SK-N-SH (cell line): ENCODE data around the gene WBP11. TPM values are rescaled to one million over a fixed set of nuclear protein-coding genes. Genes with fewer than 3 reads are reported as not detected.

Source experiments
- CTCF ChIA-PET: fragments of 300-600, 350-600 bp; formaldehyde crosslinking; extraction: SDS; loops from one replicate; lab custom pipeline; 2021; lab: Yijun Ruan, JAX
- POLR2A ChIA-PET: fragments of 350-600 bp; sonication (Branson Sonifier 250); formaldehyde crosslinking; extraction: SDS; loops from one replicate; lab custom pipeline; 2020; ENCODE audit warnings: antibody characterized with exemption, inconsistent platforms; lab: Yijun Ruan, JAX
- DNase-seq: peaks from one replicate; pipeline ENCODE4 v3.0.0; 2012
- H2AFZ ChIP-seq: fragments of 200-600 bp; sonication (generic); 2 replicates; pipeline ENCODE4 v1.8.1; 2016; ENCODE audit warnings: antibody characterized with exemption, mild to moderate bottlenecking, low read depth
- H3F3A ChIP-seq: fragments of 200-600 bp; sonication (generic); replicated peaks from 2 replicates; pipeline ENCODE3; 2016; ENCODE audit warnings: antibody characterized with exemption, mild to moderate bottlenecking; ENCODE audit not compliant: insufficient read depth
- H3K27ac ChIP-seq, 2 experiments: fragments of 200-500 bp in 1 of 2; fragments of 200-600 bp in 1 of 2; sonication (Bioruptor generic) in 1 of 2; sonication (generic), shearing (Covaris generic) in 1 of 2; 2 replicates each; pipeline versions ENCODE4 v1.5.1 to v1.6.1; 2014 to 2016; ENCODE audit warnings: low read depth in 2 of 2, inconsistent platforms in 1 of 2, low read length in 1 of 2, mild to moderate bottlenecking in 1 of 2, mixed read lengths in 1 of 2
- H3K27me3 ChIP-seq: fragments of 200-600 bp; sonication (generic), shearing (Covaris generic); 2 replicates; pipeline ENCODE4 v1.6.1; 2016; ENCODE audit warnings: mixed run types; ENCODE audit not compliant: insufficient read depth
- H3K36me3 ChIP-seq, 2 experiments: fragments of 200-500 bp in 1 of 2; fragments of 200-600 bp in 1 of 2; sonication (Bioruptor generic) in 1 of 2; sonication (generic) in 1 of 2; replicated peaks in 1 of 2; 2 replicates each; pipeline versions ENCODE3 to v1.5.1; 2014 to 2016; ENCODE audit warnings: low read length in 1 of 2, mild to moderate bottlenecking in 1 of 2; ENCODE audit not compliant: insufficient read depth in 2 of 2, control insufficient read depth in 1 of 2
- H3K4me1 ChIP-seq, 2 experiments: fragments of 200-500 bp in 1 of 2; fragments of 200-600 bp in 1 of 2; sonication (Bioruptor generic) in 1 of 2; sonication (generic), shearing (Covaris generic) in 1 of 2; 2 replicates each; pipeline versions ENCODE4 v1.5.1 to v1.6.1; 2014 to 2016; ENCODE audit warnings: low read depth in 1 of 2, low read length in 1 of 2, mixed run types in 1 of 2; ENCODE audit not compliant: insufficient read depth in 2 of 2, control insufficient read depth in 1 of 2
- H3K4me2 ChIP-seq: fragments of 200-600 bp; sonication (generic), shearing (Covaris generic); 2 replicates; pipeline ENCODE4 v1.6.1; 2017; ENCODE audit warnings: mixed run types
- H3K4me3 ChIP-seq, 2 experiments: fragments of 200-500 bp in 1 of 2; fragments of 200-600 bp in 1 of 2; sonication (Bioruptor generic) in 1 of 2; sonication (generic), shearing (Covaris generic) in 1 of 2; 2 replicates each; pipeline versions ENCODE4 v1.5.1 to v1.8.1; 2014 to 2016; ENCODE audit warnings: low read depth in 2 of 2, inconsistent platforms in 1 of 2, low read length in 1 of 2, mild to moderate bottlenecking in 1 of 2, mixed read lengths in 1 of 2, moderate library complexity in 1 of 2
- H3K79me2 ChIP-seq: fragments of 200-600 bp; sonication (generic); 2 replicates; pipeline ENCODE4 v1.8.1; 2017; ENCODE audit warnings: mild to moderate bottlenecking; ENCODE audit not compliant: insufficient read depth
- H3K9ac ChIP-seq: fragments of 200-600 bp; sonication (generic); 2 replicates; pipeline ENCODE4 v1.6.1; 2017; ENCODE audit warnings: mixed run types
- H3K9me2 ChIP-seq: fragments of 200-600 bp; sonication (generic); 2 replicates; pipeline ENCODE4 v1.6.1; 2017; ENCODE audit warnings: mixed run types
- H3K9me3 ChIP-seq: fragments of 200-600 bp; sonication (generic); 2 replicates; pipeline ENCODE4 v1.6.1; 2017; ENCODE audit warnings: mixed run types, mild to moderate bottlenecking, moderate library complexity
- H4K20me1 ChIP-seq: fragments of 200-600 bp; sonication (generic); 2 replicates; pipeline ENCODE4 v1.6.1; 2017; ENCODE audit warnings: mild to moderate bottlenecking, mixed run types; ENCODE audit not compliant: insufficient read depth
- ELF1 ChIP-seq: IDR thresholded peaks from 2 replicates; pipeline ENCODE4 v1.4.0; 2012
- GATA2 ChIP-seq: sonication (generic); formaldehyde crosslinking; IDR thresholded peaks from 2 replicates; pipeline ENCODE4 v1.5.0; 2020; ENCODE audit warnings: mild to moderate bottlenecking, missing genetic modification reagents
- JUND ChIP-seq: IDR thresholded peaks from 2 replicates; pipeline ENCODE4 v1.4.0; 2012
- NFIC ChIP-seq: IDR thresholded peaks from 2 replicates; pipeline ENCODE4 v1.4.0; 2012; ENCODE audit warnings: borderline replicate concordance
- PBX3 ChIP-seq: IDR thresholded peaks from 2 replicates; pipeline ENCODE4; 2012
- POLR2AphosphoS5 ChIP-seq: IDR thresholded peaks from 2 replicates; pipeline ENCODE4 v1.6.1; 2012; ENCODE audit warnings: low read depth, low read length
- REST ChIP-seq: IDR thresholded peaks from 2 replicates; pipeline ENCODE4 v1.6.1; 2012; ENCODE audit warnings: mild to moderate bottlenecking, low read depth, low read length, moderate library complexity
- RFX5 ChIP-seq: IDR thresholded peaks from 2 replicates; pipeline ENCODE4 v1.6.1; 2012; ENCODE audit warnings: mild to moderate bottlenecking, improper control_type of control experiment, low read length
- SMC3 ChIP-seq: IDR thresholded peaks from 2 replicates; pipeline ENCODE4 v1.6.1; 2012; ENCODE audit warnings: low read depth, low read length, improper control_type of control experiment
- USF2 ChIP-seq: fragments of 150-350 bp; IDR thresholded peaks from 2 replicates; pipeline ENCODE4 v1.6.1; 2017; ENCODE audit warnings: antibody characterized with exemption, low read length, low read depth, borderline replicate concordance
- YY1 ChIP-seq: IDR thresholded peaks from 2 replicates; pipeline ENCODE4 v1.4.0; 2012; ENCODE audit warnings: low read depth, mild to moderate bottlenecking
- WGBS: methylation state at CpG from one replicate; pipeline ENCODE4 v1.1.6; 2017; ENCODE audit warnings: low lambda C conversion rate; 5-methylcytosine and 5-hydroxymethylcytosine counted together
- polyA plus RNA-seq, 3 experiments: library from polyadenylated mRNA; depleted of rRNA; stranded (reverse); fragments of >200 nt; gene quantifications; 2 replicates each; pipeline ENCODE4 v1.2.3, GENCODE V29; 2012

The WBP11 gene
- polyA plus RNA-seq, 1 of the 3 experiments (the other 2 are of a cell fraction) = 18.7 TPM

- TF ChIP-seq YY1 = no peak
- TF ChIP-seq USF2 = no peak
Observed at GRCh38 chr12:14773685-14774073, 29.6 kb downstream of the WBP11 start (continued).

- Histone ChIP-seq H3K4me2 (no peak overlapping the region), H2AFZ (no peak overlapping the region), H3K9ac (no peak overlapping the region)
Observed at GRCh38 chr12:14772946-14773345, 30.3 kb downstream of the WBP11 start.

More at GRCh38 chr12:14772946-14773345, 30.3 kb downstream of the WBP11 start:
- no peak for DNase-seq
- POLR2A ChIA-PET = no interaction called here
- CTCF ChIA-PET = no interaction called here
- TF ChIP-seq SMC3 (no peak), RFX5 (no peak), JUND (no peak), PBX3 (no peak), GATA2 (no peak), REST (no peak), NFIC (no peak), USF2 (no peak), ELF1 (no peak), POLR2AphosphoS5 (no peak)
- TF ChIP-seq, all 33 proteins: peak for 0
- H3K9me3 ChIP-seq = no peaks in the 10 kb centered on the region
- peaks cover 19% of the 10 kb centered on the region; the same call in 1 of the 2 replicates for H4K20me1 ChIP-seq
- H3K36me3 ChIP-seq = peaks cover 0 to 8% of the 10 kb centered on the region in 2 experiments
- peaks cover 7 to 12% of the 10 kb centered on the region in 2 experiments; a peak in 3 of 4 replicates for H3K4me1 ChIP-seq
- H3K27me3 ChIP-seq = no peaks in the 10 kb centered on the region
- WGBS = 96% methylated on average over 5 of the region's 5 CpGs
- no peaks in the 10 kb centered on the region for H3K9me2 ChIP-seq
- H3K79me2 ChIP-seq = peaks cover 53% of the 10 kb centered on the region
- H3K4me3 ChIP-seq = no peak overlapping the region
- no peak overlapping the region for H3K27ac ChIP-seq
- H3F3A ChIP-seq = peaks cover 32% of the 10 kb centered on the region
